ENCODE data around the gene KIF16B.

DNA sequence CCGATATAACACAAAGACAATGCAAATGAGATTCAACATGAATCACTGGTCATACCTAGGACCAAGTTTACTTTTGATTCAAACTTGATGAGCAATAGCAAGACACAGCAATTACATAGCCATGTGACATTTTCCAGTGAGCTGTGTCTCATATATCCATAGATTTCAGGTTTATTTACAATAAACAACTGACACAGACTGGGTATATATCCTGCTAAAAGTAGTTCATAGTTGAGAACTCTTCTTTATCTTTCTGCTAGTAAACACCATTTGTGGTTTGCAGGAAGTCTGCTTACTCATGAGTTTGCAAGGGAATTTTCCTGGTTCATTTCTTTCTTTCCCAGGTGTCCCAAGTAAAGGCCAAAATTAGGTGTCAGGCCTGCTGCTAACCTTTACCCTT is 343.4 kb downstream of the KIF16B start:
- no peak for TF ChIP-seq CTCF (conservative IDR thresholded peaks at IDR 0.05; ENCODE audit: low read depth, low read length)
- TF ChIP-seq EZH2 (IDR thresholded peaks at IDR 0.05; ENCODE audit: borderline replicate concordance, low read depth, low read length, poor library complexity, severe bottlenecking), result no peak
